ENCODE measurements around the gene GPR137C. TPM values are rescaled to one million over a fixed set of nuclear protein-coding genes. Genes with fewer than 3 reads are reported as not detected.

GPR137C gene
- total RNA-seq, 1 donor: 1.7 TPM

GRCh38 chr14:52531481-52531880 is 21.2 kb upstream of the GPR137C start:
- DNase-seq (ENCODE audit: low read depth): no peak
- no peak overlapping the region for H3K4me3 ChIP-seq (ENCODE audit: low read depth, low read length)
- TF ChIP-seq CTCF (IDR thresholded peaks at IDR 0.05; ENCODE audit: insufficient read depth, low read length): no peak

- DNase-seq (ENCODE audit: low read depth): no peak
- H3K4me3 ChIP-seq (ENCODE audit: low read depth, low read length): no peak overlapping the region
- no peak for TF ChIP-seq CTCF (IDR thresholded peaks at IDR 0.05; ENCODE audit: insufficient read depth, low read length)
These were observed 16.4 kb upstream of the GPR137C start for GRCh38 chr14:52536269-52536668.

DNA sequence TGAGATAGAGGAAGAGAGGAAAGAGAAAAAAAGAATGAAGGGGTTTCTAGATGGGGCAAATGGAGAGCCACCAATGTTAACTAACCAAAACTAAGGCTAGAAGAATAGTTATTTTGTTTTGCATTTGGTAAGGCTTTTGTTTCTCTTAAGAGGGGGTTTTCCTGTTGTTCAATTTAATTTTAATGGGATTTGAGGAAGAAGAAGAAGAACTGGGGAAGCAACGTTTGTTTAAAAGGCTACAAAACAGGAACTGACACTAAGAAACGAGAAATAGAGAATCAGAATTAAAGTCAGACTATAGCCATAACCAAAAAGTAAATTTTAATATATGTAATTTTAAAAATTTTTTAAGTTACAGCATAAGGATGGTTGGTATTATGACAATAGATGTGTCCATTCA is 14.0 kb upstream of the GPR137C start:
- H3K4me3 ChIP-seq (ENCODE audit: low read depth, low read length): no peak overlapping the region
- no peak for DNase-seq (ENCODE audit: low read depth)
- TF ChIP-seq CTCF (IDR thresholded peaks at IDR 0.05; ENCODE audit: insufficient read depth, low read length): no peak

- H3K4me3 ChIP-seq (ENCODE audit: low read depth, low read length): no peak overlapping the region
- no peak for TF ChIP-seq CTCF (IDR thresholded peaks at IDR 0.05; ENCODE audit: insufficient read depth, low read length)
- no peak for DNase-seq (ENCODE audit: low read depth)
These were observed 6.9 kb upstream of the GPR137C start for GRCh38 chr14:52545584-52546317.

DNA sequence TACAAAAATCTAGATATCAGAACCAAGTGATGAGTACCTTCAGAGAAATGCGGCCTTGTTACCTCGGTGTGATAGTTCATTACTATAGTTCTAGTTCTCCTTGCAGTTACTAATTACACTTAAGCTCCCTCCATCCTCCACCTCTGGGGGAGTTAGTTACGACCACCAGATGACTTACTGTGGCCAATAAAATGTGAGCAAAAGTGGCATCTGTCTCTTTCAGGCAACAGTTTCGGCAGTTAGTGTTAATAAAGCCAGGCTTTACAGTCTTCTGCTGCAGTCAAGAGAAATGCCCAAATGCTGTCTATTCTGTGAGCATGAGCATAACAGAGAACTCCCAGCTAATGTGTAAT is 6.3 kb upstream of the GPR137C start:
- DNase-seq (ENCODE audit: low read depth): no peak
- no peak for TF ChIP-seq CTCF (IDR thresholded peaks at IDR 0.05; ENCODE audit: insufficient read depth, low read length)
- H3K4me3 ChIP-seq (ENCODE audit: low read depth, low read length): no peak overlapping the region

GRCh38 chr14:52547027-52547426 is 5.6 kb upstream of the GPR137C start:
- DNase-seq (ENCODE audit: low read depth): no peak
- no peak for TF ChIP-seq CTCF (IDR thresholded peaks at IDR 0.05; ENCODE audit: insufficient read depth, low read length)
- H3K4me3 ChIP-seq (ENCODE audit: low read depth, low read length): no peak overlapping the region

GRCh38 chr14:52547526-52547925 is 5.1 kb upstream of the GPR137C start:
- no peak for TF ChIP-seq CTCF (IDR thresholded peaks at IDR 0.05; ENCODE audit: insufficient read depth, low read length)
- no peak overlapping the region for H3K4me3 ChIP-seq (ENCODE audit: low read depth, low read length)
- no peak for DNase-seq (ENCODE audit: low read depth)

Data from fibroblast of the aortic adventitia (primary cell).